NCI-H2081 treated with DMSO at 0.1 percent for 48 hours (cell line): ENCODE data around the gene ZBTB17.
A peak's percentile ranks its signal among the peaks of the same experiment; 100 is the strongest.
"Not testable (repeated sequence)": the region's sequence is repeated elsewhere in the genome, so short reads cannot be mapped to it uniquely, and the experiment has no call there.

Experiments
- DNase-seq: peaks from one replicate; lab custom pipeline; 2025; lab: John Stamatoyannopoulos, UW

The ZBTB17 gene

DNA sequence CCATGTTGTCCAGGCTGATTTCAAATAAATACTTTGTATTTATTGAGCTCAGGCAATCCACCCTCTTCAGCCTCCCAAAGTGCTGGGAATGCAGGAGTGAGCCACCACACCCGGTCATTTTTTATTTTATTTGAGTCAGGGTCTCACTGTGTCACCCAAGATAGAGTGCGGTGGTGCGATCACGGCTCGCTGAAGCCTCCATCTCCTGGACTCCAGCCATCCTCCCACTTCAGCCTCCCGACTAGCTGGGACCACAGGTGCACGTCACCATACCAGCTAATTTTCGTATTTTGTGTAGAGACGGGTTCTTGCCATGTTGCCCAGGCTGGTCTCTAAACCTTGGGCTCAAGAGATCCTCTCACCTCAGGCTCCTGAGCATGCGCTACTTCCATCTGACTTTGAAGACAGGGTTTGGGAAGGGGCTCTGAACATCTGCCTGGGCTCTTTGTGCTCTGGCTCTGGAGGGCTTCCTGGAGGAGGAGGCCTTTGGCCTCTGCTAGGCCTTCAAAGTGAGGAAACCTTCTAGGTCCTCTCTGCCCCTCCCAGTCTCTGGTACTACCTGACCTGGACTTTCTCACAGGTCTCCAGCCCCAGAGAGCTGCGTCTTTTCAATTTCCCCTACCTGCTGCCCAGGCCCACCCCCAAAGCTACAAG is 36.2 kb upstream of the ZBTB17 start:
- no peak for DNase-seq

DNA sequence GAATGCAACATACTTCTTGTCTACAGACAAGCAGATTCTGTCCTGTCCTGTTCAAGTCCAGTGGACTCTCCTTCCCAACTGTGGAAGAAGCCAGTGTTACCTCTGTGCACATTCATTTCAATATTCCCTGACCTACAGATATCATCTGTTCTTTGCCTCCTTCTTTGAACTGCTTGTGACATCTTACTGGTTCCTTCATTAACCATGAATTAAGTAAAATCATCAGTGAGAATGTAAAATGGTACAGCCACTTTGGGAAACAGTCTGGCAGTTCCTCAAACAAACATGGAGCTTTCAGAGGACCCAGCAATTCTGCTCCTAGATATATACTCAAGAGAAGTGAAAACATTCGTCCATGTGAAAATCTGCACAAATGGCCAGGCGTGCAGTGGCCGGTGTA is 34.9 kb upstream of the ZBTB17 start:
- no peak for DNase-seq

DNA sequence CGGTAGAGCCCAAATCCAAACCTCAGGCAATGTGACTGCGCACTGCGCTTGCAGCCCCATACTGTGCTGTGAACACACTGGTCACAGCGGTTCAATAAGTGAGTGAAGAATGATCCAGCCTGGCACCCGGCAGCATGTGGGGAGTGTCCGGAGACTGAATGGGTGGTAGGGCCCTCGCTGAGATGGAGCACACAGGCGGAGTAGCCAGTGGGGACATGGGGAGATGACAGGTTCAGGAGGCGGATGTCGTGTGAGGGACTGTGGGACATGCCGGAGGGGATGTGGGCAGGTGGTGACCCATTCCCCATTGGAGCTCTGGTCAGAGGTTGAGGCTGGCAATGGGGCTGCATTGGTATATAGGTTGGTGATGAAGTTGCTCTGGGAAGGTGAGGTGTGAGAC is 33.8 kb upstream of the ZBTB17 start:
- no peak for DNase-seq

DNA sequence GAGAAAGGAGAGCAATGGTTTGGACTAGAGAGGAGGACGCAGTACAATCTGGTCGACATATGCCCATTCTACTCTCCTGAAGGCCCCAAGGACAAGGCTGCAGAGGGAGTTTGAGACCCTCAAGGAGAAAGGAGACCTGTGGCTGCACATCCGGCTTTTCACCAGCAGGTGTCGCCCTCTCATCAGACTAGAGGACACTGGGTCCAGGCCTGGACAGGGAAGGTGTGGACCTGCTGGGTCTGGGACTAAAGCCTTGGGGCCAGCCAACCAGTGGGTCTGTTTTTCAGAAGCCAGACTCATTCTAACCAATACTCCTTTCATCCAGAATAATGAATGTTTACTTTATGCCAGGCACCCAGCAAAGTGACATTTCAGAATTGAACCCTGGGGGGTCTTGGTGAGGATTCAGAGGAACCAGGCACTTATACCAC is 33.1 kb upstream of the ZBTB17 start:
- peak; percentile 20 for DNase-seq

DNA sequence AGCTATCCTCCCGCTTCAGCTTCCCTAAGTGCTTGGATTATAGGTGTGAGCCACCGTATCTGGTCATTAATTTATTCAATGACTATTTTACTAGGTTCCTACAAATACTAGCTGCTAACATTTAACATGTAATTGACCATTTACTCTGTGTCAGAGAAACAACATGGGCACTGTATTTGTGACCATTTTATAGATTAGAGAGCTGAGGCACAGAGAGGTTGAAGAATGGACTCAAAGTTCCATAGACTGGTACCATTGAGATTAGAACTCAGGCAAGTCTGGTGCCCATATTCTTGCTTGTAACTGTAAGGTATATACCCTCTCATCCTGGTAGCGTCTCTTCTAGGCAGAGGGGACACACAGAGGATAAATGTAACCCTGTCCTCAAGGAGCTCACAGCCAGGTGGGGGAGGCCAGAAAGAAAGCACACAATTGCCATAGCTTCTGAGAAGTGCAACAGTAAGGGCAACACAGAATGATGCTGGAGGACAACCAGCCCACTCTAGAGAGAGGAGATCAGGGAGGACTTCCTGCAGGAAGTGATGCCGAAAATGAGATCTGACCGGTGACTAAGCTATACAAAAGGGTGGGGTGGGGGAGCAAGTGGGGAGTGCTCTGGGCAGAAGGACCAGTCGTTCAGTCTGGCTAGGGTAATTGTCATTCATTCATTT is 31.9 kb upstream of the ZBTB17 start:
- DNase-seq = no peak

DNA sequence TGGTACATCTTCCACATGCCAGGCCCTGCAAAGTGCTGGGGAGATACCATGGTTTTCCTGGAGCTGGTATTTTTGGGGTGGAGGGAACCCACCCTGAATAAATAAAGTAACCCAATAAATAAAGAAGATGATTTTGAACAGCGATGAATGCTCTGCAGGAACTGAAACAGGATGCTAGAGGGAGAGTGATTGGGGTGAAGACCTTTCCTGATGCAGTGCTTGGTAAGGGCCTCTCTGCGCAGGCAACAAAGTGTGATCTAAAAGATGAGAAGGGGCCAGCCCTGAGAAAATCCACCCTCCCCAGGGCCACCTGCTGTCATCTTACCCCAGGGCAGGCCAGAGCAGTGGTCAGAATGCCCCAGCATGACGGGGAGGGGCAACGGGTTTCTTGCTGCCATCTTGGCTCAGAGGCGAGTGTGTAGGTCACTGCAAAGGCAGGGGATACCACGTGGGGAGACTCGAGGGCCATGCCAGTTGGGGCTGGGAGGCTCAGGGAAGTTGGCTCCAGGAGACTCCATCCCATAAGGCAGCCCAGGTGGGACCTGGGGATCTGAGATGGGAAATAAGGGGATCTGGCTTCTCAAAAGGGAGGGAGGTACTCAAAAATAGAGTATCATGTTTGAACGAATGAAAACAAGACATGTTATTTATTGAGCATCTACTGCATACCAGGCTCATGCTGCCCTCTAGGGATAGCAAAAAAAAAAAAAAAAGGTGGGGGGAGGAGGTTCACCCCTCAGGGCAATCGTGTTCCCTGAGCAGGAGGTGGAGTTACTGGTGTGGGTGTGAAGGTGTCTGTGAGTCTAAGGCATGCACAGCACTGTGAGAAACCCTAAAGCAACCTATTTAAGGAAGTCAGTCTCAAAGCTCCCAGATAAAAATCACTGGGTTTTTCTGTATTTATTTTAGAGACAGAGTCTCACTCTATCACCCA is 30.9 kb upstream of the ZBTB17 start:
- no peak for DNase-seq

DNA sequence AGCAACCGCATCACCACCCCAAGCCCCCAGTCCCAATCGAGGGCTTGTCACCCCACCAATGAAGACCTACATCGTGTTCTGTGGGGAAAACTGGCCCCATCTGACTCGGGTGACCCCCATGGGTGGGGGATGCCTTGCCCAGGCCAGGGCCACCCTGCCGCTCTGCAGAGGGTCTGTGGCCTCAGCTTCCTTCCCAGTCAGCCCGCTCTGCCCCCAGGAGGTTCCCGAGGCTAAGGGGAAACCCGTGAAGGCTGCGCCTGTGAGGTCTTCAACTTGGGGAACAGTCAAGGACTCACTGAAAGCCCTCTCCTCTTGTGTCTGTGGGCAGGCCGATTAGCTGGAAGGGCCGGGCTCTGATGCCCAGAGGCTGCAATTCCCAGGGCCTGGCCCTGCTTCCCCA is 30.1 kb upstream of the ZBTB17 start:
- DNase-seq = no peak

DNA sequence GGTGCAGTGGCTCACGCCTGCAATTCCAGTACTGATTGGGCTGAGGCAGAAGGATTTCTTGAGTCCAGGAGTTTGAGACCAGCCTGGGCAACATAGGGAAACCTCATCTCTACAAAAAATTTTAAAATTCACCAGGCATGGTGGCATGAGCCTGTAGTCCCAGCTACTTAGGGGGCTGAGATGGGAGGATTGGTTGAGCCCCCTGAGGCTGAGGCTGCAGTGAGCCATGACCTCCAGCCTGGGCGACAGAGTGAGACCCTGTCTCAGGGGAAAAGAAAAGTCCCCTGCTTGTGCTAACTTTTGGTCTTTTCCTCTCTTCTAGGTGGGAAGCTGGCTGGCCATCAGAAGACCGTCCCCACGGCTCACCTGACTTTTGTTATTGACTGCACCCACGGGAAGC is 29.7 kb upstream of the ZBTB17 start:
- DNase-seq = no peak

DNA sequence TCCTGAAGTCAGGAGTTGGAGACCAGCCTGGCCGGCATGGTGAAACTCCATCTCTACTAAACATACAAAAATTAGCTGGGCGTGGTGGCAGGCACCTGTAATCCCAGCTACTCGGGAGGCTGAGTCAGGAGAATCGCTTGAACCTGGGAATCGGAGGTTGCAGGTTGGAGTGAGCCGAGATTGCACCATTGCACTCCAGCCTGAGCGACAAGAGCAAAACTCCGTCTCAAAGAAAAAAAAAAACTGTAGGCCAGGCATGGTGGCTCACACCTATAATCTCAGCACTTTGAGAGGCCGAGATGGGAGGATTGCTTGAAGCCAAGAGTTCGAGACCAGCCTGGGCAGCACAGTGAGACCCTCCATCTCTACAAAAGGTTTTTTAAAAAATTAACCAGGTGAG is 25.4 kb upstream of the ZBTB17 start:
- DNase-seq = not testable (repeated sequence)

DNA sequence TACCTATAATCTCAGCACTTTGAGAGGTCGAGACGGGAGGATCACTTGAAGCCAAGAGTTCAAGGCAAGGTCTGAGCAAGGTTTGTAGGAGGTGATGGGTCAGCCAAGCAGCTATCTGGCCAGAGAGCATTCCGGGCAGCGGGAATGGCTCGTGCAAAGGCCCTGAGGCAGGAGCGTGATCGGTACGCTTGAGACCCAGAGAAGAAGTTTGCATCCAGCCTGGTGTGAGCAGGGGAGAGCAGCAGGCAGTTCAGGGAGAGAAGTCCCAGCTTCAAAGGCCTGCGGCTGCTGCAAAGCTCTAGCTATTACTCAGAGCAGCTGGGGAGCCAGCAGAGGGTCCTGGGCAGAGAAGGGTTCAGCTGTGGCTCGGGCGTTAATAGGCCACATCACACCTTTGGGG is 23.0 kb upstream of the ZBTB17 start:
- no peak for DNase-seq

DNA sequence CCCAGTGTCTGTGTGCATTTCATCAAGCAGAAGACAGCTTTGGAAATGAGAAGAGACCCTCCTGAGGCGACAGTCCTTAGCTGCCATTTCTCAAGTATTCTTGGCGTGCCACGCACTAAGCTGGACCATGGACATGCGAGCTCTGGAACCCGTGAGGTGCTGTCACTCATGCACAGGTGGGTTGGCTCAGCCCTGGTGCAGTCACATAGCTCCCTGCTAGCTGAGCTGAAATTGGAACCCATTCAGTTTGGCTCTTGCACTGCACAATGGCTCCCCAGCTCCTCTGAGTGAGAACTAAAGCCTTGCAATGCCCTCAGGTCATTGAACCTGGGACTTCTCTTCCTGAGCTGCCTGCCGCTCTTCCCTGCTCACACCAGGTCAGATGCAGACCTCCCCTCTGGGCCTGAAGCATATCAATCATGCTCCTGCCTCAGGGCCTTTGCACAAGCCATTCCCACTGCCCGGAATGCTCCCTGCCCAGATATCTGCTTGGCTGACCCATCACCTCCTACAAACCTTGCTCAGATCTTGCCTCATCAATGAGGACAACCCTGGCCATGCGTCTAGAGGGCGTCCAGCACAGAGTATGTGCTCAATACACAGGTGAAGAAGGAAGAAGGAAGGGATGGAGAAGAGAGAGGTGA is 21.9 kb upstream of the ZBTB17 start:
- DNase-seq = no peak

DNA sequence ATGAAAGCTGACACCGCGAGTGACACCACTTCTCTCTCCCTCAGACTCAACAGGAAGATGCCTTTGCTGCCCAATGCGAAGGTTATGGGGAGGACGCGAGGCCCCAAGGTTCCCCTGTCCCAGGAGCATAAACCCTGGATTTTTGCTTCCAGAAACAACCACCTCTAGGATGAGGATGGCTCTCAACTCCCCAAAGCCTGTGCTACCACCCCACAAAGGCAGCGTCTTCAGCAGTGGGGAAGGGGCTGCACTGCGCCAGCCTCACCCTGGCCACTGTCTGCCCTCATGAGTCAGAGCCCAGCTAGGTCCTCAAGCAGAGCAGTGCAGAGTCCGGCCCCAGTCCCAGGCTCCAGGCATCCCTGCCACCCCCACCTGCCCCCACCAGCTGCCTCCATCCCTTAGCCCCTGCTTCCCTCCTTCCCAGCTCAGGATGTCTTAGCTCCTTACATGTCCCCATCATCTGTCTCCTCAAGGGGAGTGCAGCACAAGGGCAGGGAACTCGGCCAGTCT is 21.2 kb upstream of the ZBTB17 start:
- no peak for DNase-seq

DNA sequence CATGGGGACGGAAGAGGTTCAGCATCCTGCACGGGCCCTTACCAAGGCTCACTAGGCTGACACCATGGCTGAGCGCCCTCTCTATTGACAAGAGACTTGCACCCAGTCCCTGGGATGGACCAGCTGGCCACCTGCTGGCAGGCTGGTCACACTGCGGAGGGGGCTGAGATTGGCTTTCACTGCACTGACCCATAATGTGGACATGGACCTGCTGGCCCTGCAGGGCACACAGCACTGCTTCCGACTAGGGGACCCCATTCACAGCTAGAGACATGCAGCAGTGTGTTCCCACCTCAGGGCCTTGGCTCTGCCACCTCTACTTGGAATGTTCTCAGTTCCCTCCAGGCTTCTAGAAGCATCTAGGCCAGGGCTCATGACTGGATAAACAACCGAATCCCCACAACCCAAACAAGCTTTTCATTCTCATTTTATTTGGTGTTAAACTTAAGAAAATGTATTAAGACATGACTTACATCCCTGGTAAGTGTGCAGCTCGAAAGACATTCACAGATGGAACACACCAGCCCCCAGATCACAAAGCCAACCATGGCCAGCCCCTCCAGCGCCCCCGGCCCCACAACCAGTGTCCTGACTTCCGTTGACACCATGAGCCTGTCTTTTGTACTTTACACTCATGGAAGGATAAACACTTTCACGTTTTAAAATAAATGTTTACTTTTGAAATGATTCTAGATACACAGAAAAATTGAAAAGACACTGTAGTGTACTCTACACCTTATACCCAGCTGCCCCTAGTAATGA is 18.9 kb upstream of the ZBTB17 start:
- DNase-seq = no peak

DNA sequence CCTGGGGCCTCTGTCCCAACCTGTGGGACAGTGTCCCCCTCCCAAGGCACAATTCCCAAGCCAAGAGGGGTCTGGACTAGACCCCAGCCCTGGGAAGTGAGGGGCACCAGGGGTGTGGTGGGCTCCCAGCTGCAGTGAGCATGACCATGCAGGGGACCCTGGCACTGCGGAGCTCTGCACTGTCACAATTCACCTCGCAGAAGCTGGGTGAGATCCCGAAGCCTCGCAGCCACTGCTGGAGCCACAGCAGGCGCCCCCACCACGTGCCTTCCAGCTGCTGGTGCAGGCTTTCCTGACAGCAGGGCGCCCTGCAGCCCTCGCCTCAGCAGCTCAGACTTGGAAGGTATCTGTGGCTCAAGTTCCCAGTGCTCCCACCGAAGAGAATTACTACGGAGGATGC is 18.2 kb upstream of the ZBTB17 start:
- DNase-seq = no peak

DNA sequence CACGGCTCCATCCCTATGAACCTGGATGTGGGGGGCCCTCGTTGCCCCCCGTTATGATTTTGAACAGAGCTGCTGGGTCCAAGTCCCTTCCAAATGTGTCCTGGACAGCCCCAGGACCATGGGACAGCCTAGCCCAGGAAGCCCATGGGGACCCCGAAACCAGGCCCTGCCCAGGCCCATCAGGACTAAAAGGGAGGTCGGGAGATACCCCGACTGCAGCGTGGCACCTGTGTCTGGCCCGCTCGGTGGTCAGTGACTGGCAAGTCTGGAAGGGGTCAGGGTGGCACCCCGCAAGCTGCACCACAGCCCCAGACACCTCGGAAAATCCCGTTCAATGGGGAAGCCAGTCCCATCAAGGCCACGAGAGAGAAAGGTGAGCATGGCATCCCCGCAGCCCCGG is 17.8 kb upstream of the ZBTB17 start:
- no peak for DNase-seq

DNA sequence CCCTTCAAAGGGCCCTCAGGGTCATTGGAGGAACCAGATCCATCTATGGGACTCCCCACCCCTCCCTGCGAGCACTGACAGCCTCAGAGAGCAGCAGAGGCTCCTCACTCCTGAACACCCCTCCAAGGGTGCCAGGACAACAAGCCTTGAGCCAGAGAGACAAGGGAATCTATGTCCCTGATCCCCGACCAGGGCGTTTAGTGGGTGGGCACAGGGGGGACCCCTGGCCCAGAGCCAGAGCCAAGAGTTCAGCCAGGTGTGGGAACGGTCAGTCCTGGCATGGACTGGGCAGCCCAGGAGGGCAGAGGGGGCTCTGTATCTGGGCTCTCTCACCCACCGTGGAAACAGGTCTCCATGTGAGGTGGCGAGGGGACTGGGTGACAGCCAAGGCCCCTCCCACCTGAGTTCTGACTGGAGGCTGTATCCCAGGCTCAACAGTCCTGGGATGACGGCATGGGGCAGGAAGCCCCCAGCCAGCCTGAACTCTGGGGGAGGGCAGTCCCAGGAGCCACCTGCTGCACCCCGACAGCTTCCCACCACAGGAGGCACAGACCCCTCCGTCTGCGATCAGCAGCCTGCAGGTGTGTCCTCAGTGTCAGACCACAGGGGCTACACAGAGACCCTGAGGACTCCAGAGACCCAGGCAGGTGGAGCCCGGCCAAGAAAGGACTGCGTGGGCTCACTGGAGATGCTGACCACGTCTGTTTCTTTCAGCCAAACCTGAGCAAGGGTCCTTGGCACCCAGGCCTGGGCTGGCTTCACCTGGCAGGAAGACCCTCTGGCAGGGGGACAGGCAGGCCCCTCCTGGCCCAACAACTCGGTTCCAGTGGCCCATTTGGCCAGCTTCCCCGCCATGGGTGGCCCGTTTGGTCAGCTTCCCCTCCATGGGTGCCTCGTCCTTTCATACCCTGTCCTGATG is 16.9 kb upstream of the ZBTB17 start:
- no peak for DNase-seq

DNA sequence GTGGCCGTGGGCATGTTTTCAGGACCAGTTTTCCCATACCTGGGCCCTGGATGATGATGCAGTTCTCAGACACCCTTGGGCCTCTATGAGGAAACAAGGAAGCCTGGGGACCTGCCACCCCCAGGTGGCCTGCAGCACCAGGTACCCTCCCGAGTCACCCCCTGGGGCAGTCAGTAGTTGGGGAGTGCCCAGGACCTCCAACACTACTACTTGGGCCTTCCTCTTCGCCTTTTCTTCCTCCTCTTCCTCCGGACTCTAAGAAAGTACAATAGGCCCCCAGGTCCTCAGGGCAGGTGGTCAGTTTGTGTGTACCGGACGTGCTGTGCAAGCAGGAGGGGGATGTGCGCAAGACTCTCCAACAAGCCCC is 16.3 kb upstream of the ZBTB17 start:
- no peak for DNase-seq

DNA sequence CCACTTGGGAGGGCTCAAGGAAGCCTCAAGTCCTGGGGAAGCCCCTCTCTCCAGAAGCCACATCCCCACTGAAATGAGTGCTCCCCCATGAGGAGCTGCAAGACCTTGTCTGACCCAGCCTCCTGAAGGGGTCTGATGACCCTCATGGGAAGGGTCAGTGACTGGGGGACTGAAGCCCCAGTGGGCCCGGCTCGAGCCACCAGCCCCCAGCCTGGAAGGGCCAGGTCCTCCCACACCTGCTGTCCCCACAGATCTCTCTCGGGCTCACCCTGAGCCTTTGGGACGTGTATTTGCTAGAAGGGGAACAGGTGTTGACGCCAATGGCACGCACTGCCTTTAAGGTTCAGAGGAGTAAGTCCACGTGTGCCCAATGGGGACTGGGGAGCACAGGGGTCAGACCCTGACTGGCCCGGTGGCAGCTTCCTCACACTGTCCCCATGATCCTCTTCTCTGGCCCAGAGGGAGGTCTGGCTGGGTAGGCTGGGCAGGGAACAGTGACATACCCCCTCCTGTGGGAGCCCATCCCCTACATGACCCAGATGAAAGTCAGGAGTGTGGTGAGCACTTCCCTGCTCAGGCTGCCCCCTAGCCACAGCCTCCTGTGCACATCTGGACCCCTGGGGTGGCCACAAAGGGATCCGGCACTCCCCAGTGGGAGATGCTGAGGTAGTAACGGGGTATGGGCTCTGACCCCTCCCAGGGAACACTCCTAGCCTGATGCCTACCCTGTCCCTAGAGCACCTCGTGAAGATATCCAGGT is 15.7 kb upstream of the ZBTB17 start:
- DNase-seq = no peak

DNA sequence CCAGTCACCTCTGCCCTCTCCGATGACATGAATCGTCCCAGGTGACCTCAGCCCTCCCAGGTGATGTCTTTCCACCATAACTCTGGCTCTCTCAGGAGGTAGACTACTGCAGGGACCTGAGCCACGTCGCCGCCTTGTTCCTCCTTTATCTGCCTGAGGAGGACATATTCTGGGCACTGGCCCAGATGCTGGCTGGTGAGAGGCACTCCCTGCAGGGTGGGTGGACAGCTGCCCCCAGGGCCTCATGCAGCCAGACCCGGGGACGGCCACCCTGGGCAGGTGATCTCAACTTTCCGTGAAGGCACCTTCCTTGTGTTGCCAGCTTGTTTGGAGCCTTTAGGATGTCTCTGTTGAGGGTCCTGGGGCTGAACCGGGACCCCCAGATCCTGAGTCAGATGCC is 13.9 kb upstream of the ZBTB17 start:
- DNase-seq = no peak
